ENCODE data around the gene FBN1.

FBN1 gene

GRCh38 chr15:48469271-48469670 is 176.2 kb downstream of the FBN1 start:
- DNase-seq (ENCODE audit: low read depth), result no peak

- no peak for DNase-seq (ENCODE audit: low read depth)
Observed at GRCh38 chr15:48467801-48468200, 177.7 kb downstream of the FBN1 start.

- DNase-seq (ENCODE audit: low read depth), result no peak
Observed at GRCh38 chr15:48466820-48467219, 178.7 kb downstream of the FBN1 start.

- no peak for DNase-seq (ENCODE audit: low read depth)
Observed at GRCh38 chr15:48466079-48466478, 179.4 kb downstream of the FBN1 start.

- no peak for DNase-seq (ENCODE audit: low read depth)
Observed at GRCh38 chr15:48465410-48465809, 180.1 kb downstream of the FBN1 start.

GRCh38 chr15:48463366-48463880 is 182.1 kb downstream of the FBN1 start:
- DNase-seq (ENCODE audit: low read depth), result no peak

GRCh38 chr15:48462688-48463087 is 182.8 kb downstream of the FBN1 start:
- DNase-seq (ENCODE audit: low read depth), result no peak

GRCh38 chr15:48459571-48460442 is 185.7 kb downstream of the FBN1 start:
- DNase-seq (ENCODE audit: low read depth), result no peak

GRCh38 chr15:48458876-48459275 is 186.6 kb downstream of the FBN1 start:
- no peak for DNase-seq (ENCODE audit: low read depth)

GRCh38 chr15:48456134-48456533 is 189.4 kb downstream of the FBN1 start:
- DNase-seq (ENCODE audit: low read depth), result no peak

GRCh38 chr15:48451736-48452135 is 193.8 kb downstream of the FBN1 start:
- no peak for DNase-seq (ENCODE audit: low read depth)

- no peak for DNase-seq (ENCODE audit: low read depth)
Observed at GRCh38 chr15:48451241-48451640, 194.3 kb downstream of the FBN1 start.

- DNase-seq (ENCODE audit: low read depth), result no peak
Observed at GRCh38 chr15:48449734-48450133, 195.8 kb downstream of the FBN1 start.

GRCh38 chr15:48447657-48448056 is 197.9 kb downstream of the FBN1 start:
- no peak for DNase-seq (ENCODE audit: low read depth)

- DNase-seq (ENCODE audit: low read depth), result no peak
Observed at GRCh38 chr15:48447058-48447457, 198.5 kb downstream of the FBN1 start.

- no peak for DNase-seq (ENCODE audit: low read depth)
Observed at GRCh38 chr15:48442011-48442410, 203.5 kb downstream of the FBN1 start.

GRCh38 chr15:48440084-48440483 is 205.4 kb downstream of the FBN1 start:
- no peak for DNase-seq (ENCODE audit: low read depth)

- DNase-seq (ENCODE audit: low read depth), result no peak
Observed at GRCh38 chr15:48437178-48437577, 208.3 kb downstream of the FBN1 start.

- no peak for DNase-seq (ENCODE audit: low read depth)
Observed at GRCh38 chr15:48435321-48435720, 210.2 kb downstream of the FBN1 start.

GRCh38 chr15:48433226-48433886 is 212.2 kb downstream of the FBN1 start:
- DNase-seq (ENCODE audit: low read depth), result no peak

GRCh38 chr15:48432688-48433087 is 212.8 kb downstream of the FBN1 start:
- DNase-seq (ENCODE audit: low read depth), result no peak

- DNase-seq (ENCODE audit: low read depth), result no peak
Observed at GRCh38 chr15:48427960-48428547, 217.5 kb downstream of the FBN1 start.

- no peak for DNase-seq (ENCODE audit: low read depth)
Observed at GRCh38 chr15:48427479-48427878, 218.0 kb downstream of the FBN1 start.
